Fibroblast of skin of left biceps (primary cell): ENCODE results near the gene RHBDD3.
A peak's percentile ranks its signal among the peaks of the same experiment; 100 is the strongest.

Experiments used
- DNase-seq, 2 experiments: peaks; one replicate each; pipeline ENCODE4 v3.0.0-alpha.2; 2013; ENCODE audit warnings: low read depth in 2 of 2

Gene RHBDD3

DNA sequence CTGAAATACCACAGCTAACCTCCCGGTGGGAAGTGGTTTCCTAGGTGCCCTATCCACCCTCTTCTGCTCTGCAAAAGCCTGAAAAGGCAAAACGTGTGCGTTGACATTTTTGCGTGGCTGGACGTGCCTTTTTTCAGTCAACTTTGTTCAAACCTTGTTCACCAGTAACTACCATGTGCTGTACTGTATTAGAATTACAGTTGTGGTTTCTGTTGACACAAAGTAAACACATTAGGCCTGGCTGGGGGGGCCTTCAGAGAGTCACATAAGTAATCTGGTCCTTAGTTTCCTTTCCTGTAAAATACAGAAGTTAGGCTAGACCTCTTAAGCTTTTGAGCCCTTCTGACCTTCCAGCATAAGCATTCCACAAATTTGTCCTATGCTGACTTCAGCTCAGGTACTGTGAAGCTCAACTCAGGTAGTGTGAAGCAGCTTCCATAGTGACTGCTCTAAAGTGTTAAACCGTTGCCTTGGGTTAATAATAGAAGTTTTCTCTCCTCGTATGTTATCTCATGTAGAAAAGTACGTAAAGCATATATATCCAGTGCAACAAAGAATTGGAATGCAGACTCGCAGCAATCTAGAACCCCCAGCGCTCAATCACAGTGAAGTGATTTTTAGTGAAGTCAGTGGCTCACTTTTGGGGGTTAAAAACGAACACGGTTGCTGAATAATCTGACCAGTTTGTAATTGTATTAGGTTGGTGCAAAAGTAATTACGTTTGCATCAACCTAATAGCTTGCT, 2.1 kb upstream of the RHBDD3 start:
- DNase-seq: no peak

DNA sequence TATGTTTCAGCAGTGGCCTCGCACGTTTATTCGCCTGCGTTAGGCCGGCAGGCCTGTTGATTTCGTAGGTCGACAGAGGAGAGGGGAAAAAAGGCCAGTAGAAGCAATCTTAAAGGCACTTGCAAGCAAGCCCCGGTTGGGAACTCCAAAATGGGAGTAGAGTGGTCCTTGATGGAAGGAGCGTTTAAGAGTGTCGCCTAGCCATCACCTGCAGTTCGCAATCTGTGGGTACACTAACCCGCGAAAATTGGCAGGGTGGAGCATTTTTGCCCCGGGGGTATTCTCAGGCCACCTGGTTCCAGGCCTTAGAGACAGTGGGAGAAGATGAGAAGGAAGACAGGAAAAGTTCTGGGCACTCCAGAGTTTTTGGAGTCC, 1.4 kb upstream of the RHBDD3 start:
- DNase-seq: no peak

DNA sequence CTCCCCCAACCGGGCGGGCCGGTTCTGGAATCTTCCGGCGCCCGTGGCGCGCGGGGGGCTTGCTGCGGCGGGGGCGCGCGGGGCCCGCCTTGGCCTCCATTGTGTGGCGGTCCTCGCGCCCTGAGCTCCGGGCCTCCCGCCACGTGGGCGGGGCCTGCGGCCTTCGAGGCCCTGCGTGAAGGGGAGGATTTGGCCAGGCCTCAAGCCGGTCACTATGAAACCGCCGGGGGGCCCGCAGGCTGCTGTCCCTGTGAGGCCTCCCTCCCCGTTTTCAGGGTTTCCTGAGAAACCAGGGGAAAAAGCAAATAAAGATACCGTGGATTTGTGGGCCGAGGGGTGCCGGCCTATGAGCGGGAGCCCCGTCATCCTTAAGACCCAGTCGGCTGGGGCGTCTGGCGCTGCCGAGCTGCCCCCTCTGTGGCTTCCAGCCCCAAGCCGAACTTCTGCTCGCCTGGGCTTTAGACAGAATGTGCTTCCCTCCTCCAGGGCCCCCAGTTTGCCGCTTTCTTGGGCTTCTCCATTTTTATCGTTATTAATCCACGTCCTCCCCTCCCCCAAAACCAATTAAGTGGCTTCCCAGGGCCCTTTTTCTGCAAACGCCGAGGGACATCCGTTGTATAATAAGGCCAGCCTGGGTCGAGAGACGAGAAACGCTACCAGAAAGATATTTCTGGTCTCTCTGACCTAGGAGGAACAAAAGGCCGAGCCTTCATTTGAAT, 889 bp upstream of the RHBDD3 start:
- peak; percentile 25 to 29 for DNase-seq

DNA sequence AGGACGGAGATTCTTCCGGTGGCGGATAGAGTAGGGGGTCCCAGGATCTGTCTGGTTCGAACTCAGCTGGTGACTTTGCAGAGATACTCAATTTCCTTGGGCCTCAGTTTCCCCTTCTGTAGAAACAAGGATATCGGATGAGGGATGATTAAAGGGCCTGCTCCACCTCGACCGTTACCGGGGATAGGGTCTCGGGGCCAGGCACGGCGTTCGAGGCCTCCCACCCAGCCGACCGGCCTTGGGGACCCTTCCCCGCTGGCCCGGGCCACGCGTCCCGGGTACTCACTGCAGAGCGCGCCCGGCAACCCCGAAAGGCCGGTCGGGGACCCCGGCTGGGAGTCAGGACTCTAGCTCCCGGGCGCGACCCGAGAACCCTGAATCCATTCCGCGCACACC, 321 bp downstream of the RHBDD3 start:
- DNase-seq: no peak

DNA sequence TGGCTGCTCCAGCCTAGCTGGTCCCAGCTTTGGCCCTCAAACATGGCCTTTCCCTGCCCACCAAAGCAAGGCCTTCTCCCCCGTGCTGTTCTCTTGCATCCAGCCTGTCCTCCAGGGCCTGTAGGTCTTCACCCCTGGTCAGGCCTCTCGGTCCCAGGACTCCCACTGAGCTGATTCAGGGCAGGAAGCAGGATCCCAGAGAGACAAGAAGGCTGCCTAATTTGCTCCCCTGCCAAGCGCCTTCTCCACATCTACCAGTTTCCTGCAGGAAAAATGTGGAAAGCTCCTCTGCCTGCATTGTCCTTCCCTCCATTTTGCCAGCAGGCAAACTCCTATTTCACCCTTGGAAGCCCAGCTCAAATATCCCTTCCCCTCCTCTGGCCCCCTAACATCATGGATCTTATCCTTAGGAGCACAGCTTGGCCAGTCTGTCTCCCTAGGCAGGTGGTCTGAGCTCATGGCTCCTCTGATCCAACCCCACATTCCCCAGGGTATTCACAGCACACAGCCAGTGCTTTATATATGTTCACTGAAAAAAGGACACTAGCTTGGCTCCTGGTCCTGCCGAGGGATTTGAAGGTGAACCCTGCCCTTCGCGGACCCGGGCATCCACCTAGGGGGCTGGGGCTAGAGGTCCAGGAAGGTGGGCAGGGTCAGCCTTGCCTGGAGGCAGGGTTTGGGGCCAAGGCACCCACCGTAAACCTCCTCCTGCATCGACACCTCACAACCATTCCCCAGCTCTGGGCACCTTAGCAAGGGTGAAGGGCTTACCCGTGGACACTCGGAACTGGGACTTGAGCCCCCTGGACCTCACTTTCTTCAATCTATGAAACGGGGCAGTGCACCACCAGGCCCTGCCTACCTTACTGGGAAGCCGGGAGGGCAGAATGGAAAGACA, 968 bp downstream of the RHBDD3 start:
- DNase-seq: no peak

DNA sequence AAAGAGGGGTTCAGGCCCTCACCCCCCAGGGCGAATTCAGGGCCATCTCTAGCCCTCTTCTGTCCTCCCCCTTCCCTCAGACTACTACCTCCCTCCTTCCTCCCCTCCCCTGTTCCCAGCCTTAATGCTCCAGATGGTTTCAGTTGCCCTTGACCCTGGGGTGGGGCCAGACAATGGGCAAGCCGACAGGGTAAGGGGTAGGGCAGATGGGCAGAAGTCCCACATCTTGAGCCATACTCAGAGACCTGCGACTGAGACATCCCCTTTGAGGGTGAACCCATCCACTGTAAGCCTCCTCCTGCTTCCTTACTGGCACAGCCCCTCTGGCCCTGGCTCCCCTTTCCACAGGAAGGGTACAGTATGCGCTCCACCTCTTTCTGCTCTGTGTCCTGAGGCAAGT, 1.9 kb downstream of the RHBDD3 start:
- no peak for DNase-seq

DNA sequence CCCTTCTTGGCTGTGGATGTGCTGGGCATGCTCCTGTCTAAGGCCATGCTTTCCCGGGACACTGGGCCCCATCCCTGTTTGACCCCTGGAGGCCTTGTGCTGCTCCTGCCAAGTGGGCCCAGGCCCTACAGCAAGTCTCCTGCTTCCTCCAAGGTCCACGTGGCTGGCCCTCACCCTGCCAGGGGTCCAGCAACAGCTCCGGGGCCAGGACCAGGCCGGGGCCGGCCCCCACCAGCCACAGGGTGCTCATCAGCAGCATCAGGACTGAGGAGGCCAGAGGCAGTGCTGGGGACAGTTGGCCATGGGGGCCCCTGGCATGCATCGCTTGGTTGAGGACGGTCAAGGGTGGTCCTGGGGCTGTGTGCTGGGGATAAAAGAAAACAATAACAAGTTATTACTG, 2.5 kb downstream of the RHBDD3 start:
- DNase-seq: no peak

DNA sequence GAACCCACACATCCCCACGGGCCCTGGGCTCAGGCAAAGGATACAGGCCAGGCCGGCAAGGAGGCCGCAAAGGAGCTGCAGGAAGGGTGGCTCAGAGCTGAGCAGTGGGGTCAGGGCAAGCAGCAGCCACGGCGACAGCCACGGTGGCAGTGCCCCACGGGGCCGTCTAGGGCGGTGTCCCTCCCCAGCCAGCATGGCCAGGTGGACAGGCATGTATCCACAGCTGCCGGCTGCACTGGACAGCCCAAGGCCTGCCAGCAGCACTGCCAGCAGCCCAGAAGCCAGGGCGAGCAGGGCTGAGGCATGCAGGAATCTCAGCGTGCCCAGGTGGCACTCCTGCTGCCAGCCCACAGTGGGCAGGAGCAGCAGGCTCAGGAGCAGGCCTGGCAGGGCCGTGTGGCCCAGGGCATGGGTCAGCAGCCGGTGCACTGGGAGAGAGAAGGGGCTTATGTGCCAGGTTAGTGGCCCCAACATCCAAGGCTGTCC, 3.9 kb downstream of the RHBDD3 start:
- no peak for DNase-seq

DNA sequence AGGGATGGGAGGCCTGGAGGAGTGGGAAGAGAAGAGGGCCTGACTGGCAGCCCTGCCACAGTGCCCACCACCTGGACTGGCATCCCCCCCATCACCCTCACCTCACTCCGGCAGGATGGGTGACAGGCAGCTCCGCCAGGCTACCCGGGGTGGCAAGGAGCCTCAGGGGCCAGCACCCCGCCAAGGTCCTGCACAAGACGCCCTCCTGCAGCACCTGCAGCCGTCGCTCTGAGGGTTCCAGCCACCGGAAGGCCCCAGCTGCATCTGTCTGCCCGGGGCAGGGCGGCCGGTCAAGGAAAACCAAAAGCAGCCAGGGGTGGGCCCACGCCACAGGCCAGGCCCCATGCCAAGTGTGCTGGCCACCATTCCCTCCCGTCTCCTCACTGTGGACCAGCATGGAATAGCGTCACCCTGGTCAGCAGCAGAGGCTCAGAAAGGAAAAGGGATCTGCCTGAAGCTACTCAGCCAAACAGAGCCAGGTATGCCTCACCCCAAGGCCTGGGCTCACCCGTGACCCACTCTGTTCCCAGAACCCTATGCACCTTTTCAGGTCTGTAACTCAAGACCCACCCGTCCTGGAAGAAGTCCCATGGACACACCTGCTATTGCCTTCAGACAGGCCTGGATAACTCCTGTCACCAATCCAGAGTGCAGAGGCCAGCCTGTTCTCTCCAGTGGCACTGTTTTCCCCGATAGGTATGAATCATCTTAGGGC, 7.0 kb downstream of the RHBDD3 start:
- DNase-seq: no peak

DNA sequence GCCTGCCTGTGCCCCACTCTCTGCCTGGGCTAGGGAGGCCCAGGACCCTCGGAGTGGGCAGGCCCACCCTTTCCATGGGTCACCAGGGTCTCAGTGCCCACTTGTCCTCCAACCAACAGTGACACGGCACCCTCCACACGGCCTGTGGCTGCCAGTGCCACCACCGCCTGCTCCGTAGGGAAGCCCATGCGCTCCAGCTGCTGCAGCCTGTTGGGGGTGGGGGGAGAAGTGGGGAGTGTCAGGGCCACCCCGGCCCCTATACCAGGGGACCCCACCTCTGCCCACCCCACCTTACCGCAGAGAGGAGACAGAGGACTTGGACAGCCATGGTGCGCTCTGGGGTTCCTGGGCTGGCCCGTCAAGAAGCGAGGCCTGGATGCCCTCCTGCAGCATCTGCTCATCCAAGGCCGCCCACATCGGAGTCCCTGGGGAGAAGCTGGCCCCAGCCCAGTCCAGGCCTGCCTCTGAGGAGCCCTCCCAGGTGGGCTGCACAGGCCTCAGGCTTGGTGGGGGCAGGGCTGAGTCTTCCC, 7.7 kb downstream of the RHBDD3 start:
- no peak for DNase-seq

DNA sequence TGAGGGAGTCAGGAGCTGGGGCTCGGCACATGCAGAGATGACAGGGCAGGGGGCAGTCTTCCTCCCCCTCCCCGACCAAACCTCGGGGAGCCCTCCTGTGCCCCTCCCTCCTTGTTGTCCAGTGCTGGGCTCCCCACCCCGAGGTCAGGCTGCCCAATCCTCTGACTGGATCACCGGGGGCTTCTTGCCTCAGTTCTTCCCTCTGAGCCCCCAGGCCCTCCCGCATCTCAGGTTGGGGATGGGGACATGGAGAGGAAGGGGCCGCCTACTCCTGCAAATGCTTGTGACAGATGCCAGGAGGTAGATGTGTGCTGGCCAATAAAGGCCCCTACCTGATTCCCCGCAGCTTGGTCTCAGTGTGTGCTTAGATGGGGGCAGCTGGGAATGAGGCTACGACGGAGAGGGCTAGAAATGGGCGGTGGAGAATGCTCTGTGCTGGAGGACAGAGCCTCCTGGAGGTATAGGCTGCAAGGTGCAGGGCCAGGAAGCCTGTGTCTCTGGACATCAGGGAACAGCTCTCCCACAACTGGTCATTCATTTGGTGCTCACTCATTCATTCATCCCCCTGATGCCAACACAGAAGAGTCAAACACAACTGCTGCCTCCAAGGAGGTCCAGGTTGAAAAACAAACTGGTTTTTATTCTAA, 8.4 kb downstream of the RHBDD3 start:
- DNase-seq: no peak

DNA sequence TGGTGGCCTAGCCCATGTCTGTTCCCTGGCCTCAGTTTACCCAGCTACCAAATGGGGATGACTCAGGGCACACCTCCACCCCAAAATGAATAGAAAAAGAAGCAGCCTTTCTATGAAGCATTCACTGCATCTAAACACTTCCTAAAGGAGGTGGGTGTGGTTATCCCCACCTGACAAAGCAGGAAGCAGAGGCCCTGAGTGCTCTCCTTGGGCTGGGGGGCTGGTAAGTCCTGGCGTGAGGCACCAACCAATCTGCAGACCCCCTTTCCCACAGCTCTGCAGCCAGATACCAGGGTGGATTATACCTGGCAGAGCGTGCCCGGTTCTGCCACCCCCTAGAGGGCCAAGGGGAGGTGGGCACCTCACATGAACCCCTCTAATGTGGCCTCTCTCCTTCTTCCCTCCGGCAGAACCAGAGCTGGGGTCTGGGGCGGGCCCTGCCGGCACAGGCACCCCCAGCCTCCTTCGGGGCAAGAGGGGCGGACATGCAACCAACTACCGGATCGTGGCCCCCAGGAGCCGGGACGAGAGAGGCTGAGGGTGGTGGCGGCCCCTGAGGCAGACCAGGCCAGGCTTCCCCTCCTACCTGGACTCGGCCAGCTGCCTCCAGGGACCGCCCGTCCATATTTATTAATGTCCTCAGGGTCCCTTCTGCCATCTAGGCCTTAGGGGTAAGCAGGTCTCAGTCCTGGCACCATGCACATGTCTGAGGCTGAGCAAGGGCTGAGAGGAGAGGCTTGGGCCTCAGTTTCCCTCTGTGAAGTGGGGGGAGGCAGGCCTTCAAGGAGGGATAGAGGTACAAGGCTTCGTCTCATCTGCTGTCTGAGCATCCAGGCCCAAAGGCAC, 9.2 kb downstream of the RHBDD3 start:
- DNase-seq: no peak

DNA sequence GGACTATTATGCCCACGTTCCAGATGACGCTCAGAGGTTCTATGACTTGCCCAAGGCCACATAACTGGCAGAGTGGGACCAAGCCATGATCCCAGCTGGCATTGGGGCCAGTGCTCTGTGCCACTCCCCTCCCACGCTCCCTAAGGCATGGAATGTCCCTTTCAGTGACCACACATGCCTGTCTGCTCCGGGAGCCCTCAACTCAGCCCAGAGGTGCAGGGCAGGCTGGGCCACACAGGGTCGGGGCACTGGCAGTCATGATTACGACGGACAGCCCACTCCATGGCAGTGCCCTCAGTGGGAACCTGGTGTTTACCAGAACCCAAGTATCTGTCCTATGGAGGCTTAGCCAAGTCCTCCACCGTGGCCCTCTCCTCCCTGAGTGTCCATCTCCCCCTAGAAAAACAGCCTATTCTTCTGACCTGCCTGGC, 10.0 kb downstream of the RHBDD3 start:
- DNase-seq: no peak

DNA sequence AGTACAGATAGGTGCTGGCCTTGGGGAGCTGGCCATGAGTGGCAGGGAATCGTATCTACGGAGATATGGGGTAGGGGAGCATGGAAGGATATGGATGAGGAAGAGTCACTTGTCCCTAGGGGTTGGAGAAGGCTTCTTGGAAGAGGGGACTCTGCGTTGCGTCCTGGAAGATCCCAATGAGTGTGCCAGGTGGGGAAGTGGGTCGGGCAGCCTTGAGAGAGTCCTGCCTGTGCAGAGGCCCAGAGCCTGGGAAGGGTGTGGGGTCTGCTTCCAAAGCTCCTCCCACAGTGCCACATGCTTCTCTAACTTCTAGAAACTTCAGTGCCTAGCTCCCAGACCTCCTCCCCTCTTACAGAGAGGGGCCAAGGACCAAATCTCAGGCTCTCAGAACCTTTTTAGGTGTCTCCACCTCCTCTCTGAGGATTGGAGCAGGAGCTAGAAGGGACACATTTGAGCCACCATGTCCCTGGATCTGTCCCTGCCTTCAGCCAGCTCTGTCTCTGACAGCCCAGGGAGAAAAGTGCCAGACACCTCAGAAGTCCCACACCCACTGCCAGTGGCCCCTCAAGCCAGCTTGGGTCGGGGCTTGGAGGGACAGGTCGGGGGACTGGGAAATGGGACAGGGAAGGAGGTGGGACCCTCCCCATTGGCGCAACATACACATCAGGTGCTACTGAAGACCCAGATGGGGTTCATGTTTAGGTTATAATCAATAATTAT, 11.0 kb downstream of the RHBDD3 start:
- DNase-seq: no peak

DNA sequence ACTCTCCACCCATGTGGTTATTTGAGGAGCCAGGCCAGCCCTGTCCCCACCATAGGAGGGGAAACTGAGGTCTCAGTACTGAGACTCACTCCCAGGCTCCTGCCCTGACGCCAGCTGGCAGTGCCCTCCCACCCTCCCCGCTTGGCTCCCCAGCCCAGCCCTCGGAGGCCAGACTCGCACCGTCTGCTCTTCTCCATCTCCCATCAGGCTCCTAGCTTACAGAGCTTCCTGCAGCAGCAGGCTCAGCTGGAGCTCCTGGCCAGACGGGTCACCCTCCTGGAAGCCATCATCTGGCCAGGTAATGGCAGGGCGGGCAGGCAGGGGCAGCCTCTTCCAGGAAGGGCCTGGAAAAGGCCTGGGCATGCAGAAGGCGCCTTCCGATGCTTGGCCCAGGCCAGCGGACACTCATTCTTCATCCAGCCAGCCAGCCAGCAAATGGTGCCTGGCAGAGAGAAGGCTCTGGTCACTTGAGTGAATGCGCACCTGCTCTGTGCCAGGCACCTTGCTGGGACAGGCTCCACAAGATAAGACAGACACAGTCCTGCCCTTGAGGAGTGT, 12.6 kb downstream of the RHBDD3 start:
- no peak for DNase-seq

DNA sequence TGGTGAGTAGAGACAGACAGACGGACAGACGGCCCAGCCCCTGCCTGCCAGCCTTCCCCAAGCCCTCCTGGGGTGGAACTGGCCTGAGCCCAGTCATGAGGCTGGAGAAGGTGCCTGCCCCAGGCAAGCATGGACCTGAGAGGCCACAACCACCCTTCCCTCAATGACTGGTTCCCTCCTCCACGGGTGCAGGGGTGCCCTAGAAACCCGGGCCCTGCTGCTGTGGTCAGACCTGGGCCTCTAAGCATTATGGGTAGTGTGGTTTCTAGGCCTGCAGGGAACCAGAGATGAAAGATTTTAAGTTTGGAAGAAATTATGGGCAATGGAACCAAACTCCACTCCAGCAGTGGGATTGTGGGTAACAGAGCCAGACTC, 13.5 kb downstream of the RHBDD3 start:
- no peak for DNase-seq

DNA sequence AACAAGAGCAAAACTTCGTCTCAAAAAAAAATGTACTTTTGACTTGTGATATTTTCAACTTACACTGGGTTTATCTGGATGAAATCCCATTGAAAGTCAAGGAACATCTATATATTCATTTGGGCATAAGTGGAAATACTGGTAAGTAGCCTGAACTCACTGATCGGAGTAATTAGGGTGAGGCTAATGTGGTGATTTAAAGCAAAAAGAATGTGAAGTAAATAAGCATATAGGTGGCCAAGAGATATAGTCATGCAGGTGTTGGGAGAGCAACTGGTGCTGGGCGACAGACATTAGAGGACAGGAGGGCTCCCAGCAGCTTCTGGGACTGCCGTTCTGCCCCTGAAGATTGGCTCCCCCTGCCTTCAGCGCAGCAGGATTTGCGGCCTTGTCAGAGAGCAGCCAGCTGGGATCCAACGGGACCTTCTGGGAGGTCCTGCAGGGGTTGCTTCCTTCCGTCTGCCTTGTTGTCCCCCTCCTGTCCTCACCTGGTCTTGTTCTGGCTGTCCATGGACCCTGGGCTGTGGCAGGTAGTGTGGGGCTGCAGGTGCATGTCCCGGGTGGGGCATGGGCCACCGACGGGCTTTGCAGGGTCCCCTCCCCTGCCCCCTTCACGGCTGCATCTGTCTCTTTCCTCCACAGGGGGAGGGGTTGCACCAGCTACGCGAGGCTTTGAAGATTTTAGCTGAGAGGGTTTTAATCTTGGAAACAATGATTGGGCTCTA, 14.1 kb downstream of the RHBDD3 start:
- DNase-seq: no peak
